Endothelial cell of umbilical vein (primary cell): Measurements from ENCODE around the gene ROBO2. TPM values are rescaled to one million over a fixed set of nuclear protein-coding genes. Genes with fewer than 3 reads are reported as not detected.

ENCODE experiments used
- BruUV-seq: library from RNA; stranded (reverse); fragments of 400-500 nt; replicated peaks from 2 replicates; lab custom pipeline; 2021; lab: Mats Ljungman, UMichigan
- CTCF ChIA-PET: fragments of 300-600, 350-600 bp; sonication (Branson Sonifier 250); formaldehyde crosslinking; loops from one replicate; lab custom pipeline; 2021; ENCODE audit warnings: antibody characterized with exemption, inconsistent platforms; lab: Charles Lee
- POLR2A ChIA-PET: fragments of 300-600, 350-600 bp; sonication (Branson Sonifier 250); formaldehyde crosslinking; loops from one replicate; lab custom pipeline; 2021; ENCODE audit warnings: antibody characterized with exemption, inconsistent platforms; lab: Charles Lee
- DNase-seq: peaks from one replicate; pipeline ENCODE4 v3.0.0-alpha.2; 2011; ENCODE audit warnings: low read depth, low spot score
- FAIRE-seq: peaks from 2 replicates; lab custom pipeline; 2011; peaks lifted over from hg19 to GRCh38; lab: Jason Lieb, UNC
- H2AFZ ChIP-seq: 2 replicates; pipeline ENCODE4 v1.6.0; 2012; ENCODE audit warnings: low read depth, low read length, control low read depth, inconsistent platforms
- H3K27ac ChIP-seq: 2 replicates; pipeline ENCODE4 v1.5.1; 2011; ENCODE audit warnings: low read depth, mild to moderate bottlenecking, control low read depth, low read length, moderate library complexity; ENCODE audit not compliant: insufficient read depth
- H3K27me3 ChIP-seq, 2 experiments: 2 replicates each; pipeline versions ENCODE4 v1.6.0 to v1.6.1; 2011; ENCODE audit warnings: low read length in 2 of 2, mixed read lengths in 1 of 2; ENCODE audit not compliant: control insufficient read depth in 2 of 2, insufficient read depth in 2 of 2
- H3K36me3 ChIP-seq, 2 experiments: 2 replicates in 1 of 2; 3 replicates in 1 of 2; pipeline ENCODE4 v1.5.1; 2011; ENCODE audit warnings: low read length in 2 of 2, mild to moderate bottlenecking in 1 of 2, moderate library complexity in 1 of 2; ENCODE audit not compliant: control insufficient read depth in 2 of 2, insufficient read depth in 2 of 2; ENCODE audit errors: extremely low read depth in 1 of 2
- H3K4me1 ChIP-seq: 3 replicates; pipeline ENCODE4 v1.5.1; 2011; ENCODE audit warnings: mild to moderate bottlenecking, low read length; ENCODE audit not compliant: control insufficient read depth, insufficient read depth; ENCODE audit errors: extremely low read depth
- H3K4me2 ChIP-seq: 2 replicates; pipeline ENCODE4 v1.6.1; 2011; ENCODE audit warnings: low read length, control low read depth, mixed read lengths; ENCODE audit not compliant: insufficient read depth
- H3K4me3 ChIP-seq, 3 experiments: fragments of 200-600 bp in 1 of 3; sonication (generic), shearing (Covaris generic) in 1 of 3; replicated peaks in 1 of 3; 2 replicates each; pipeline ENCODE4 v1.5.1; 2011 to 2016; ENCODE audit warnings: control low read depth in 3 of 3, low read length in 3 of 3, mild to moderate bottlenecking in 2 of 3, inconsistent platforms in 1 of 3, low read depth in 1 of 3, moderate library complexity in 1 of 3; ENCODE audit not compliant: insufficient read depth in 1 of 3
- H3K79me2 ChIP-seq: 2 replicates; pipeline ENCODE4 v1.6.0; 2012; ENCODE audit warnings: low read length, inconsistent platforms; ENCODE audit not compliant: control insufficient read depth, insufficient read depth
- H3K9ac ChIP-seq: replicated peaks from 2 replicates; pipeline ENCODE3; 2011; ENCODE audit warnings: low read length, control low read depth; ENCODE audit not compliant: insufficient read depth; ENCODE audit errors: extremely low read depth
- H3K9me1 ChIP-seq: replicated peaks from 3 replicates; pipeline ENCODE4 v1.6.0; 2011; ENCODE audit warnings: mild to moderate bottlenecking, low read length; ENCODE audit not compliant: control insufficient read depth, insufficient read depth; ENCODE audit errors: extremely low read depth
- H3K9me3 ChIP-seq: replicated peaks from 2 replicates; pipeline ENCODE4 v1.5.1; 2012; ENCODE audit warnings: low read length, inconsistent platforms; ENCODE audit not compliant: control insufficient read depth, insufficient read depth
- H4K20me1 ChIP-seq: replicated peaks from 2 replicates; pipeline ENCODE3; 2011; ENCODE audit warnings: mild to moderate bottlenecking, low read length; ENCODE audit not compliant: control insufficient read depth, insufficient read depth; ENCODE audit errors: extremely low read depth
- EZH2 ChIP-seq: IDR thresholded peaks from 2 replicates; pipeline ENCODE4 v1.6.1; 2012; ENCODE audit warnings: borderline replicate concordance, low read depth, mild to moderate bottlenecking, moderate library complexity, low read length, inconsistent platforms; ENCODE audit not compliant: severe bottlenecking
- FOS ChIP-seq: IDR thresholded peaks from 2 replicates; pipeline ENCODE4 v1.6.1; 2011; ENCODE audit warnings: mild to moderate bottlenecking, low read length, moderate library complexity, borderline replicate concordance; ENCODE audit not compliant: insufficient read depth
- GATA2 ChIP-seq: IDR thresholded peaks from 2 replicates; pipeline ENCODE4 v1.7.0; 2011; ENCODE audit warnings: low read depth, mild to moderate bottlenecking, moderate library complexity, mixed read lengths, low read length; ENCODE audit not compliant: insufficient read length, insufficient read depth
- JUN ChIP-seq: IDR thresholded peaks from 2 replicates; pipeline ENCODE4 v1.6.1; 2011; ENCODE audit warnings: borderline replicate concordance, low read depth; ENCODE audit not compliant: insufficient read length, insufficient read depth
- MYC ChIP-seq: IDR thresholded peaks from one replicate; pipeline ENCODE4 v1.6.1; 2011; ENCODE audit warnings: mild to moderate bottlenecking, low read depth, low read length
- POLR2A ChIP-seq: IDR thresholded peaks from 2 replicates; pipeline ENCODE4 v1.6.1; 2012; ENCODE audit warnings: low read depth, mild to moderate bottlenecking, control low read depth, low read length
- POLR2AphosphoS5 ChIP-seq: IDR thresholded peaks from 2 replicates; pipeline ENCODE4 v1.6.1; 2012; ENCODE audit warnings: low read depth, mild to moderate bottlenecking, control low read depth, low read length, moderate library complexity; ENCODE audit not compliant: insufficient read depth
- dilution Hi-C: fragments of 300-500 bp; cut with MboI; formaldehyde crosslinking; loops from one replicate; pipeline ENCODE4 v1.15.0; 2019; ENCODE audit warnings: low sequenced_read_pairs; ENCODE audit not compliant: extremely low pct_ligation_motif_present
- intact Hi-C: fragments of 100-400 bp; cut with micrococcal nuclease; formaldehyde crosslinking; loops from one replicate; pipeline ENCODE4 v1.10.0; 2022
- polyA plus RNA-seq, 4 experiments: library from polyadenylated mRNA; depleted of rRNA in 3 of 4; stranded (reverse) in 3 of 4; unstranded in 1 of 4; fragments of >200 nt; gene quantifications; 2 replicates each; pipeline versions ENCODE4 v1.2.1 to v1.2.3, GENCODE V29; 2011 to 2012; ENCODE audit warnings: missing spikeins in 1 of 4
- total RNA-seq: library from RNA; stranded (reverse); gene quantifications from 2 replicates; pipeline ENCODE4 v1.2.3, GENCODE V29; 2021
- TF ChIP-seq, protein P1 (sequence below): IDR thresholded peaks from 2 replicates; pipeline ENCODE4 v1.6.1; 2011; ENCODE audit not compliant: insufficient read depth, insufficient read length
- TF ChIP-seq, protein P2 (sequence below), 2 donors: IDR thresholded peaks; 1 replicate in 1 of 2; 2 replicates in 1 of 2; pipeline ENCODE4 v1.5.1; 2011; ENCODE audit warnings: low read length in 2 of 2, mild to moderate bottlenecking in 2 of 2, moderate library complexity in 2 of 2, control low read depth in 1 of 2, inconsistent platforms in 1 of 2, low read depth in 1 of 2; ENCODE audit not compliant: insufficient read depth in 1 of 2; ENCODE audit errors: extremely low read depth in 1 of 2

Gene ROBO2
- total and polyA plus RNA-seq, 2 donors (not counting 3 experiments of a cell fraction or from before 2014, with no cell fraction given): not detected

DNA sequence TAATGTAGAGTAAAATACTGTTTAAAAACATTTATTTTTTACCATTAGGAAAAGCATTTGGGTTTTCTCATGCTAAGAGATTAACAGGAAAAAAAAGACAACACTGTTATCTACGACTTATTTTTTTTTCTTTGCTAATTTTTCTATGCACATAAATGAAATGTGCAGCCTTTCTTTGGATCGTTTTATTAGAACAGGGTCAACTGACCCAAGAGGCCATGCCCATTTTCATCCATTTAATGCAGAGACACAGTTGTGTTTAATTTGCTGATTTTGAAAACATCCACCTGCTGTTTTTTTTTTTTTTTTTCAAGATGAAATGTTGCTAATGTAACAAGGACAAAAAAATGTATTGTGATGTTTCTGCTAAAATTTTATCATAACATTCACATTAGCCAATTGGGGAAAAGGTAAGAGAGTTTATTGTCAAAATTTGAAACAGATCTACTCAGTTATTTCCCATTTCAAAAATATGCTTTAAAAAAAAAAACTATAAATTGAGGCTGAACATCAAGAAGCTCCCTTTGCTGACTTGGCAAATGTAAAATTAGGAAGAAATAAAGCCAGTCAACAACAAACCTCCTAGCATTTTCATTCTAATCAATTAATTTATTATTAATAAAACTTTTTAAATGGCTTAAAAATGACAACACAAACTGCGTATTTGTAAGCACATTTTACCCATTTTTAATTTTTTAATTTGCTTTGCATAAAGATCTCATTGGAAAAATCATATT is 485.2 kb downstream of the ROBO2 start:
- CTCF ChIA-PET: interaction anchor here (0.7 kb wide), 1 partner anchor 56 kb away, joined by 4 read pairs; no protein-coding TSS in a partner anchor
- H4K20me1 ChIP-seq: no peaks in the 10 kb centered on the region
- no peaks in the 10 kb centered on the region for H3K9me3 ChIP-seq
- H2AFZ ChIP-seq: no peak overlapping the region
- H3K36me3 ChIP-seq: no peaks in the 10 kb centered on the region
- no peaks in the 10 kb centered on the region for H3K9me1 ChIP-seq
- dilution Hi-C loops (no loop called here), intact Hi-C loops (no loop called here)
- no peaks in the 10 kb centered on the region for H3K27me3 ChIP-seq
- POLR2A ChIA-PET: no interaction called here
- H3K4me2 ChIP-seq: no peak overlapping the region
- TF ChIP-seq JUN: no peak
- no peak for TF ChIP-seq MYC
- no peak for TF ChIP-seq POLR2AphosphoS5
- TF ChIP-seq, protein P1, sequence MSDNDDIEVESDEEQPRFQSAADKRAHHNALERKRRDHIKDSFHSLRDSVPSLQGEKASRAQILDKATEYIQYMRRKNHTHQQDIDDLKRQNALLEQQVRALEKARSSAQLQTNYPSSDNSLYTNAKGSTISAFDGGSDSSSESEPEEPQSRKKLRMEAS: no peak
- no peak for TF ChIP-seq GATA2
- TF ChIP-seq FOS: no peak
- TF ChIP-seq EZH2: no peak
- no peak for TF ChIP-seq POLR2A
- TF ChIP-seq, protein P2, sequence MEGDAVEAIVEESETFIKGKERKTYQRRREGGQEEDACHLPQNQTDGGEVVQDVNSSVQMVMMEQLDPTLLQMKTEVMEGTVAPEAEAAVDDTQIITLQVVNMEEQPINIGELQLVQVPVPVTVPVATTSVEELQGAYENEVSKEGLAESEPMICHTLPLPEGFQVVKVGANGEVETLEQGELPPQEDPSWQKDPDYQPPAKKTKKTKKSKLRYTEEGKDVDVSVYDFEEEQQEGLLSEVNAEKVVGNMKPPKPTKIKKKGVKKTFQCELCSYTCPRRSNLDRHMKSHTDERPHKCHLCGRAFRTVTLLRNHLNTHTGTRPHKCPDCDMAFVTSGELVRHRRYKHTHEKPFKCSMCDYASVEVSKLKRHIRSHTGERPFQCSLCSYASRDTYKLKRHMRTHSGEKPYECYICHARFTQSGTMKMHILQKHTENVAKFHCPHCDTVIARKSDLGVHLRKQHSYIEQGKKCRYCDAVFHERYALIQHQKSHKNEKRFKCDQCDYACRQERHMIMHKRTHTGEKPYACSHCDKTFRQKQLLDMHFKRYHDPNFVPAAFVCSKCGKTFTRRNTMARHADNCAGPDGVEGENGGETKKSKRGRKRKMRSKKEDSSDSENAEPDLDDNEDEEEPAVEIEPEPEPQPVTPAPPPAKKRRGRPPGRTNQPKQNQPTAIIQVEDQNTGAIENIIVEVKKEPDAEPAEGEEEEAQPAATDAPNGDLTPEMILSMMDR (IDR thresholded peaks at IDR 0.05; ENCODE audit: extremely low read depth in 1 of 2, insufficient read depth in 1 of 2, low read depth in 1 of 2, low read length in 2 of 2): no peak
- no TSS peak for BruUV-seq
- no peak overlapping the region for H3K27ac ChIP-seq
- no peak for DNase-seq
- no peaks in the 10 kb centered on the region for H3K79me2 ChIP-seq
- FAIRE-seq: no peak
- no peak overlapping the region for H3K4me3 ChIP-seq
- H3K4me1 ChIP-seq: no peaks in the 10 kb centered on the region
- H3K9ac ChIP-seq: no peak overlapping the region
